Activated T-helper 17 cell treated with anti-CD3 and anti-CD28 coated beads, Interleukin-2, amount 50 U/mL, for 72 hours (primary cell): Measurements from ENCODE around the gene MARCHF3. TPM values are rescaled to one million over a fixed set of nuclear protein-coding genes. Genes with fewer than 3 reads are reported as not detected.
"Not testable (repeated sequence)": the region's sequence is repeated elsewhere in the genome, so short reads cannot be mapped to it uniquely, and the experiment has no call there.

Experiments
- ATAC-seq: fragments of 150-1000 bp; cut with Tn5 transposase; replicated peaks from 2 replicates; pipeline ENCODE4 v1.10.0; 2021; ENCODE audit warnings: mild to moderate bottlenecking, moderate library complexity
- H3K27ac Mint-ChIP-seq: one replicate; pipeline ENCODE4 v1.8.0; 2022; ENCODE audit warnings: mixed read lengths
- H3K27me3 Mint-ChIP-seq: one replicate; pipeline ENCODE4 v1.8.0; 2022; ENCODE audit warnings: mixed read lengths
- H3K36me3 Mint-ChIP-seq: one replicate; pipeline ENCODE4 v1.8.0; 2022; ENCODE audit warnings: low read depth, mild to moderate bottlenecking, mixed read lengths
- H3K4me1 Mint-ChIP-seq: one replicate; pipeline ENCODE4 v1.8.0; 2022; ENCODE audit warnings: mixed read lengths
- H3K4me3 Mint-ChIP-seq: one replicate; pipeline ENCODE4 v1.8.0; 2022; ENCODE audit warnings: mild to moderate bottlenecking, mixed read lengths
- H3K9me3 Mint-ChIP-seq: one replicate; pipeline ENCODE4 v1.8.0; 2022; ENCODE audit warnings: mixed read lengths
- total RNA-seq, 2 donors: library from RNA; stranded (reverse); gene quantifications; one replicate each; pipeline ENCODE4 v1.2.3, GENCODE V29; 2022

MARCHF3 gene
- total RNA-seq, 2 donors from 2014 or later: 2.3 to 2.9 TPM

DNA sequence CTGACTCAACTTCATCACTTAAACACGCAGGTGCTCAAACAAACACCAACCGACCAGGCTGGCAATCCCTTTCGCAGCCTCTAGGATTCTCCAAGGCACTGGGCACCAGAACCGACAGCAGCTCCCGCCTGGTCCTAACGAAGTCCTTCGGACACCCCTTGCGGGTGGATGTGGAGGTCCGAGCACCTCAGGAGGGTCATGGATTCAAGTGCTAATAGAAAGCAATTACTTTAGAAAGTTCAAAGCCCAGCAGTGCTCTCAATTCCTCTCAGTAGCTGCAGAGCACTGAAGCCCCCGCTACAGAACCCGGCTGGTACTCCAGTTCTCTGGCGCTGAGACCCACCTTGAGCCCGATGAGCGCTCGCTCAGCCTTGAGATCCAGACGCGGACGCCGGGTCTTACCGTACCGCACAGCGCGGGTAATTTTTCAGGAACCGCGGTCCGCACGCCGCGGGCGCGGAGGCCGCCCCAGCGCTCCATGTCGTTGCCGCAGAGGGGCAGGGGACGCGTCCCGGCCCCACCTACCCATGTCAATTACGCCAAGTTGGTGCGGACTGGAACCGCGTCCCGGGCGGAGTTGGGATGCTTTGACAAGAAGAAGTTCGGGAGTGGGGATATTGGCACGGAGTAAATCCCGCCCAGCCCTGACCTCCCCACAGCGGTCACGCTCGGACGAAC, 638 bp downstream of the MARCHF3 start:
- no peak for ATAC-seq
- Mint-ChIP-seq H3K36me3 (no peaks in the 10 kb centered on the region), H3K9me3 (no peaks in the 10 kb centered on the region), H3K4me1 (no peaks in the 10 kb centered on the region), H3K4me3 (peak overlapping the region; percentile 84), H3K27me3 (peaks cover 3% of the 10 kb centered on the region), H3K27ac (peak overlapping the region; percentile 41)

GRCh38 chr5:127028822-127029457, 1.4 kb downstream of the MARCHF3 start:
- Mint-ChIP-seq H3K36me3 (no peaks in the 10 kb centered on the region), H3K27ac (peak overlapping the region; percentile 41), H3K9me3 (no peaks in the 10 kb centered on the region), H3K4me1 (peaks cover 3% of the 10 kb centered on the region), H3K27me3 (peaks cover 3% of the 10 kb centered on the region), H3K4me3 (peak overlapping the region; percentile 84)
- ATAC-seq: no peak

GRCh38 chr5:127027539-127027938, 2.8 kb downstream of the MARCHF3 start:
- Mint-ChIP-seq H3K36me3 (no peaks in the 10 kb centered on the region), H3K27me3 (peaks cover 3% of the 10 kb centered on the region), H3K27ac (no peak overlapping the region), H3K4me3 (no peak overlapping the region), H3K4me1 (peaks cover 6% of the 10 kb centered on the region), H3K9me3 (no peaks in the 10 kb centered on the region)
- no peak for ATAC-seq

GRCh38 chr5:127026166-127026565, 4.2 kb downstream of the MARCHF3 start:
- no peaks in the 10 kb centered on the region for H3K9me3 Mint-ChIP-seq
- no peak overlapping the region for H3K4me3 Mint-ChIP-seq
- no peak for ATAC-seq
- H3K27me3 Mint-ChIP-seq: no peaks in the 10 kb centered on the region
- peaks cover 6% of the 10 kb centered on the region for H3K4me1 Mint-ChIP-seq
- H3K36me3 Mint-ChIP-seq: no peaks in the 10 kb centered on the region
- no peak overlapping the region for H3K27ac Mint-ChIP-seq

DNA sequence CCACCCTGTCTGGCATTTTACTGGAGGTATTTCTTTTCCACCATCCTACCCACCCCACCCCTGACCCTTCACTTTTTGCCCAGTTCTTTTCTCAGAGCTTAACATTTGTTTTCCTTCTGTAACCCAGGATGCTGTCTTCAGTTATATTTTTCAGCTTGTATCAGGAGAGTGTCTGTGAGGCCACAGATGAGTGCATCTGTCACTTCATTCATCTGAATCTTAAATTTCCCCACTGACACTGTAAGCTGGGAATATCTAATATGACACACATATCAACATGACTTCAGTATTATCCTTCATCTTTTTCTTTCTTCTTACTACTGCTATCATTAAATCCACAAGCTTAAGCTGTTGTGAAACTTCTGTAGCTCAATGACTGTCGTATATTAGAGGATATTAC, 4.9 kb downstream of the MARCHF3 start:
- no peak overlapping the region for H3K27ac Mint-ChIP-seq
- no peaks in the 10 kb centered on the region for H3K9me3 Mint-ChIP-seq
- ATAC-seq: no peak
- no peaks in the 10 kb centered on the region for H3K36me3 Mint-ChIP-seq
- peaks cover 6% of the 10 kb centered on the region for H3K4me1 Mint-ChIP-seq
- H3K27me3 Mint-ChIP-seq: no peaks in the 10 kb centered on the region
- H3K4me3 Mint-ChIP-seq: no peak overlapping the region

- ATAC-seq: no peak
- no peaks in the 10 kb centered on the region for H3K36me3 Mint-ChIP-seq
- no peaks in the 10 kb centered on the region for H3K27me3 Mint-ChIP-seq
- peaks cover 6% of the 10 kb centered on the region for H3K4me1 Mint-ChIP-seq
- H3K27ac Mint-ChIP-seq: no peak overlapping the region
- H3K4me3 Mint-ChIP-seq: no peak overlapping the region
- H3K9me3 Mint-ChIP-seq: no peaks in the 10 kb centered on the region
Observed at GRCh38 chr5:127024821-127025220, 5.5 kb downstream of the MARCHF3 start.

GRCh38 chr5:127023552-127024191, 6.7 kb downstream of the MARCHF3 start:
- H3K9me3 Mint-ChIP-seq, H3K4me3 Mint-ChIP-seq, H3K4me1 Mint-ChIP-seq, H3K27me3 Mint-ChIP-seq, H3K36me3 Mint-ChIP-seq: not testable (repeated sequence)
- ATAC-seq: peak; percentile 85
- H3K27ac Mint-ChIP-seq: peak overlapping the region; percentile 21

GRCh38 chr5:127022846-127023245, 7.5 kb downstream of the MARCHF3 start:
- Mint-ChIP-seq H3K27ac (no peak overlapping the region), H3K9me3 (no peaks in the 10 kb centered on the region), H3K4me1 (peaks cover 6% of the 10 kb centered on the region), H3K36me3 (no peaks in the 10 kb centered on the region), H3K4me3 (no peak overlapping the region), H3K27me3 (no peaks in the 10 kb centered on the region)
- ATAC-seq: no peak

- Mint-ChIP-seq H3K36me3 (no peaks in the 10 kb centered on the region), H3K9me3 (no peaks in the 10 kb centered on the region)
Observed at GRCh38 chr5:127019928-127020327, 10.4 kb downstream of the MARCHF3 start.

GRCh38 chr5:127016722-127017121, 13.6 kb downstream of the MARCHF3 start:
- H3K4me3 Mint-ChIP-seq, H3K9me3 Mint-ChIP-seq, H3K4me1 Mint-ChIP-seq, H3K27ac Mint-ChIP-seq, ATAC-seq, H3K36me3 Mint-ChIP-seq, H3K27me3 Mint-ChIP-seq: not testable (repeated sequence)

More at GRCh38 chr5:127019928-127020327, 10.4 kb downstream of the MARCHF3 start:
- no peak overlapping the region for H3K27ac Mint-ChIP-seq
- no peak overlapping the region for H3K4me3 Mint-ChIP-seq
- H3K27me3 Mint-ChIP-seq: no peaks in the 10 kb centered on the region
- ATAC-seq: peak; percentile 68
- peaks cover 6% of the 10 kb centered on the region for H3K4me1 Mint-ChIP-seq

DNA sequence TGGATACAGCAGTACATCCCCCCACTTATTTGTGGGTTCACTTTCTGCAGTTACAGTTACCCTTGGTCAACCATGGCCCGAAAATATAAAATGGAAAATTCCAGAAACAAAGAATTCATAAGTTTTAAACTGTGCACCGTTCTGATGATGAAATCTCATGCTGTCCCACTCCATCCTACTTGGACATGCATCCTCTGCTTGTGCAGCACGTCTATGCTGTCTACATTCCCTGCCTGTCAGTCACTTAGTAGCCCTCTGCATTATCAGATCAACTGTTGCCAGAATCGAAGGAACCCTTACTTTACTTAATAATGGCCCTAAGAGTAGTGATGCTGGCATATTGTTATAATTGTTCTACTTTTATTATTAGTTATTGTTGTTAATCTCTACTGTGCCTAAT, 14.6 kb downstream of the MARCHF3 start:
- peaks cover 4% of the 10 kb centered on the region for H3K4me1 Mint-ChIP-seq

GRCh38 chr5:127014573-127014972, 15.8 kb downstream of the MARCHF3 start:
- no peaks in the 10 kb centered on the region for H3K27me3 Mint-ChIP-seq
- H3K36me3 Mint-ChIP-seq: no peaks in the 10 kb centered on the region
- peaks cover 4% of the 10 kb centered on the region for H3K4me1 Mint-ChIP-seq
- ATAC-seq: no peak
- no peak overlapping the region for H3K27ac Mint-ChIP-seq
- peaks cover 4% of the 10 kb centered on the region for H3K9me3 Mint-ChIP-seq
- no peak overlapping the region for H3K4me3 Mint-ChIP-seq

More for the DNA sequence above, 14.6 kb downstream of the MARCHF3 start:
- Mint-ChIP-seq H3K27ac (no peak overlapping the region), H3K4me3 (no peak overlapping the region), H3K36me3 (no peaks in the 10 kb centered on the region), H3K9me3 (no peaks in the 10 kb centered on the region), H3K27me3 (no peaks in the 10 kb centered on the region)
- no peak for ATAC-seq

GRCh38 chr5:127013407-127013806, 17.0 kb downstream of the MARCHF3 start:
- no peaks in the 10 kb centered on the region for H3K27me3 Mint-ChIP-seq
- peaks cover 4% of the 10 kb centered on the region for H3K9me3 Mint-ChIP-seq
- no peak for ATAC-seq
- H3K4me1 Mint-ChIP-seq: peaks cover 4% of the 10 kb centered on the region
- H3K27ac Mint-ChIP-seq: no peak overlapping the region
- H3K4me3 Mint-ChIP-seq: peak overlapping the region; percentile 44
- no peaks in the 10 kb centered on the region for H3K36me3 Mint-ChIP-seq

DNA sequence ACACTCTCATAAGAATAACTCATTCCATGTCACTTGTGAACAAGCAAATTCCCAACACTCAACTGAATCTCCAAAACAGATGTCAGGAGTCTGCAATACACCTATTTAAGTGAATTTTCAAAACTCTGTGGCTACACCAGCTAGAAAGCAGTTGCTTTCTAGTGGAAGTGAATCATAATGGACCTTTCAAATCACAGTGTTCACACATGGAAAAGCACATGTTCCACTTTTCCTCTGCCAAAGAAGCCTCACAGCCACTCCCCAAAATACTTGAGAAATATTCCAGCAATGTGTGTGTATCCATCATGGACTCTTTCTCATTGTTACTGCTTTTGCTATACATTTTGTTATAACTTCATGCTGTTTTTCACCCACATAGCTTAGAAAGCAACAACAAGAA, 17.4 kb downstream of the MARCHF3 start:
- no peaks in the 10 kb centered on the region for H3K27me3 Mint-ChIP-seq
- ATAC-seq: no peak
- H3K9me3 Mint-ChIP-seq: peaks cover 4% of the 10 kb centered on the region
- peaks cover 4% of the 10 kb centered on the region for H3K4me1 Mint-ChIP-seq
- H3K27ac Mint-ChIP-seq: no peak overlapping the region
- H3K36me3 Mint-ChIP-seq: no peaks in the 10 kb centered on the region
- H3K4me3 Mint-ChIP-seq: peak overlapping the region; percentile 44
